Left colon (tissue), 2 donors: ENCODE measurements around the gene LITAFD. TPM values are rescaled to one million over a fixed set of nuclear protein-coding genes. Genes with fewer than 3 reads are reported as not detected.

Experiments used
- ATAC-seq: fragments of 200-7000 bp; cut with Tn5 transposase; one replicate; pipeline ENCODE4 v1.9.1; 2020; ENCODE audit warnings: mild to moderate bottlenecking, moderate library complexity
- DNase-seq, 2 donors: peaks; one replicate each; pipeline ENCODE4 v3.0.0-alpha.2; 2020
- intact Hi-C, 2 donors: fragments of 100-400 bp; cut with DNase I in 1 of 2; cut with micrococcal nuclease in 1 of 2; formaldehyde crosslinking; loops; one replicate each; pipeline versions ENCODE4 v1.11.2 to v1.14.0; 2022; cut with DNase I, micrococcal nuclease
- total RNA-seq, 2 donors: library from RNA; stranded (reverse); fragmentation: NEBNext Ultra II Directional; extraction: Animal tissue kit (Norgen Biotek cat#: 25700); gene quantifications; one replicate each; pipeline ENCODE4 v1.2.1, GENCODE V29; 2021
- donor health status: DM: no; HTN: no; CAD: no.
- donor health status: DM: yes; HTN: yes; CAD: no.

The LITAFD gene
- total RNA-seq, 2 donors from 2014 or later: not detected

- intact Hi-C loops: no loop called here
- DNase-seq: no peak
- no peak for ATAC-seq
Measured at GRCh38 chr16:8928467-8928957, 46.4 kb downstream of the LITAFD start.

DNA sequence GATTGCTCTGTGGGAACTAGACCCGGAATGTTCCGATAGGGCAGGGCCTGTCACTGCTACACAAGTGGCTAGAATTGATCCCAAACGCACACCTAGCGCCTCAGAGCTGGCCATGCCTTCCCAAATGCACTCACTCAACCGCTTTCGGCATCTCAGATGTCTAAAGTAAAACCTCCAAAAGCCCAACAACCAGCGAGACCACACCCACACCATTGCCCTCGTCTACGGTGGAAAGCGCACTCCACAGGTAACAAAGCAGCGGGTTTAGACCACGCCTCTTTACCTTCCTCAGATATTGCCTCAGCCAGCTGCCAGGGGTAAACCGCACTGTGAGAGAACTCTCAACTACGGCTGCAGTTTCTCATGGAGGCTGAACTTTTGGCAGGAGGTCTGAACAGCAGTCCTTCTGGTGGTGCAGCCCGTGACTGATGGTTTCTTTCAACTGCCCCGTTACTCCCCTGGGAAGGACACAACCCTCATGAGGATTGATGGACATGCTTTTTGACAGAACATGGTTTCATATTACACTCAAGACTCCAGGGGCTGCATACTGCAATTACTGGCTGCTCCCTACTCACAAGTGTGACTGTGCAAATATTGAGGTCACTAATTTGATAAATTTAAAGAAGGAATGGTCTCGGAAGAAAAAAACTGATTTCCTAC, 47.1 kb downstream of the LITAFD start:
- ATAC-seq (peak; percentile 46), DNase-seq (no peak)
- intact Hi-C loops: no loop called here

GRCh38 chr16:8931859-8932258, 49.7 kb downstream of the LITAFD start:
- DNase-seq (peak in 1 of 2 donors; percentile 78), ATAC-seq (peak; percentile 24)
- intact Hi-C loops: loop anchor here in 1 of 2 donors (10.0 kb wide), 1 partner anchor 73 kb away; no protein-coding TSS in a partner anchor

DNA sequence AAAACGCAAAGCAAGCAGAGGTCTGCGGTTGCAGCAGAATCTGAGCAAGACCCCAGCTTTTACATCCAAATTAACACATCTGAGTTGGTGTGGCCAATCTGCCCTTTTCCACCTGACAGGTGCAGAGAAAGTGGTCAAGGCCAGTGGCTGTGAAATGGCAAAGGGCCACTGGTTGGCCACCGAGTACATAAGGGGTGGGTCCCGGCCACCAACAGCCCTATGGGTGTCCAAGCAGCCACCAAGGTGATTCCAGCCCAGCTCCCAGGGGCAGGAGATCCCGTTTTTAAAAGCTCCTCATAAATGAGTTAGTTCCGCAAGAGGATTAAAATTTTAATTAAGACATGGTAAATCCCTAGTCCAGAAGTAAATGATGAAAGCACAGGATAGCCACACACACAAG, 52.5 kb downstream of the LITAFD start:
- intact Hi-C loops: loop anchor here in 1 of 2 donors (10.0 kb wide), 1 partner anchor 70 kb away; no protein-coding TSS in a partner anchor
- DNase-seq (no peak), ATAC-seq (peak; percentile 25)

Other genes starting within 250 kb of the LITAFD start
- gene ABAT, start 207.7 kb upstream of the LITAFD start, total RNA-seq: 10 to 100 TPM in 1 of 2 donors, 1 to 10 TPM in 1; 9.2 to 24.2 TPM
- gene TMEM186, start 84.7 kb upstream of the LITAFD start, total RNA-seq: 10 to 100 TPM; 12.1 to 14.3 TPM
- 10 to 100 TPM; 55.1 to 92.4 TPM for gene PMM2, start 84.5 kb upstream of the LITAFD start, total RNA-seq
- 10 to 100 TPM; 50.2 to 50.9 TPM for gene CARHSP1, start 13.3 kb upstream of the LITAFD start, total RNA-seq
- 100 to 1,000 TPM; 119 to 123 TPM for gene USP7, start 81.6 kb downstream of the LITAFD start, total RNA-seq
- gene HAPSTR1, start 209.3 kb downstream of the LITAFD start, total RNA-seq: 10 to 100 TPM; 46.4 to 58.9 TPM